NCI-H1436 treated with DMSO at 0.1 percent for 48 hours (cell line): Measurements from ENCODE around the gene TACC2.
A peak's percentile ranks its signal among the peaks of the same experiment; 100 is the strongest.

Experiments used
- DNase-seq: peaks from one replicate; lab custom pipeline; 2025; lab: John Stamatoyannopoulos, UW

TACC2 gene

DNA sequence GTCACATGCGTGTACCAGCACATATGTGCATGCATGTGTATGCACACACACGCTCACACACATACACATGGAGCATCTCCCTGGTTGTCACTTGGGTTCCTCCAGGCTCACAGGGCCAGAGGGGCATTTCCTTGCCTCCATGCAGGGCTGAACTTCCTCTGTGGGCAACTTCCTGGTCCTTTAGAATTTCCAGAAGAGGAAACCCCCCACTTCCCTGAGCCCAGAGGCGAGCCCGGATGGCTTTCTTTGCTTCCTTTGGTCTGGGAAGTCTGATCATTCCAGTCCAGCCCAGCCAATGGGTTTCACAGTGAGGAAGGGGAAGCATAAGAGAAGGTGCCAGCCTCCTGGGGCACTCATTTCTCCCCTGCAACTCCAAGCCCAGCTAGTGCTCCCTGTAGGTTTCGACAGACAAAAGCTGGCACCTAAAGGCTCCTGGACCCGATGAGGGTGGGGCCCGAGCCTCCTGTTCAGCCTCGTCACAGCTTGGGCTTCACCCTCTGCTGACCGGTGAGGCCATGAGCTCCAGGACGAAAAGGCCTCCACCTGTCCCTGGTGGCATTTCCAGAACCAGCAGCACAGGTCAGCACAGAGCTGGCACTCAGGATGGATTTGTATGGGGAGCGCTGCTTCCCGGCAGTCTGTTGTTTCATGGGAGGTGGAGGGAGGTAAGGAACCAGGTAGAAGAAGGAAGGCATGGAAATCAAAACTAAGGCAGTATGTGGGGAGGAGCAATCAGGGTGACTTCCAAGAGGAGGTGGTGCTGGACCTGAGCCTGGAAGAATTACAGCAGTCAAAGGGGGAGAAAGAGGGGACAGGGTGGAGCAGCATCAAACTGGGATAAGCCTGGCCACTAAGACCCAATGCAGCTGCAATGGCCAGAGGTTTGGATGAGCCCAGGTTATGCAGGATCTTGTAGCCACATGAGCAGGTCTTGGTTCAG lies 305.8 kb downstream of the TACC2 start:
- no peak for DNase-seq

DNA sequence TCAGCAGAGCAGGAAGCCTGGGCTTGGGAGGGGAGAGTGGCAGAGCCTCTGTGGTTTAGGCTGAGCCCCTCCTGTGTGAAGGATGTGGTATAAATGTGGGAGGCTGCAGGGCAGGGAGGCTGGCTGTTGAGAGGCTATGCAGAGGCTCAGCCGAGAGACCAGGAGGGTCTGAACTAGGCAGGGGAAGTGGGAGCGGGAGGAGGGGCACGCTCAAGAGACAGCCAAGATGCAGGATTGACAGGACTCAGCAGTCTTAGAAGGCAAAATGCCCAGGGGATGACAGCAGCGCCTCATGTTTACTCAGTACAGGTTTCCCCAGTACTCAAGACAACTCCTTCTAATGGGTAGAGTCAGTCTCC lies 306.5 kb downstream of the TACC2 start:
- DNase-seq = no peak

DNA sequence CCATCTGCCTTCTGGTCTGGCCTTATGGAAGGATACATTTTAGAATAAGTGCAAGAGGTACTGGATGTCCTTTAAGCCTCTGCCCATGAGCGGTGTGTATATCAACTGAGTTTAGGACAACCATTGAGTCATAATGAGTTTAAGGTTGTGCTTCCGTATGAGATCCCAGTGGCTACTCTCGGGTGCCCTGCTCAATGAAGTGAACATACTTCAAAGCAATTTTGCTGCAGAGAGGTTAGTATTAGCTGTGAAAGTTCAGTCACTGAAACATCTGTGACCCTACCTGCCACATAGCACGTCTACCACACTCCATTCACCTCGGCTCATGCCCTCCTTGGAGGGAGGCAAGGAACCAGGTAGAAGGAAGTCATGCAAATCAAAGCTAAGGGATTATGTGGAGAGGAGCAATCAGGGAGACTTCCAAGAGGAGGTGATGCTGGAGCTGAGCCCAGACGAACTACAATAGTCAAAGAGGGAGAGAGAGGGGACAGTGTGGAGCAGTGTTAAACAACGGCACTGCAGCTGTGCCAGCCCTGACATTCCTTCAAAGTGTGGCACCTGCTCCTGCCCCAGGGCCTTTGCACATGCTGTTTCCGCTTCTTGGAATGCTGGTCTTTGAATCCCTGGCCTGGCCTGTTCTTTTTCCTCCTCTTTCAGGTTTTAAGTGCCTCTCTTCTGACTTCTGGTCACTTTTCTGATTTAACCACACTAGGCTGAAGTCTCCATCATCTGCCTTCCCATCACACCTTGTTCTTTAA lies 307.6 kb downstream of the TACC2 start:
- no peak for DNase-seq

GRCh38 chr10:122297583-122297982 lies 308.6 kb downstream of the TACC2 start:
- no peak for DNase-seq

DNA sequence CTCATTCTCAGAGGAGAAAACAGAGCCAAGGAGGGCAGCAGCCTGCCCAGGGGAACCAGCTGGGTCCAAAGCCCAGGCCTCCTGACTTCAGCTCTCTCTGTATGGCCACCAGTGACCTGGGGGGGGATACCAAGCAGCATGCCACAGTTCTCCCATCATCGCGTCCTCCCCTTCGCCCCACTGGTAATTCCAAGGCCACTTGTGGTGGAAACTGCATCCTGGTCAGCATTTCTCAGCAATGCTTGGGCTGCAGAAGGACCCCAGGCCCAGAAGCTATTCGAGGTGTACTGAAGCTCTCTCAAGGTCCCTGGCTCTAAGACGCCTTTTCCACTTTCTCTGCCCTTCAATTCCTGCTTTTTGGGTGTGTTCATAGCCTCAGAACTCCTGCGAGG lies 309.2 kb downstream of the TACC2 start:
- no peak for DNase-seq

- DNase-seq = peak; percentile 71
Observed at GRCh38 chr10:122298598-122299301, 309.8 kb downstream of the TACC2 start.

GRCh38 chr10:122299423-122300075 lies 310.6 kb downstream of the TACC2 start:
- no peak for DNase-seq

DNA sequence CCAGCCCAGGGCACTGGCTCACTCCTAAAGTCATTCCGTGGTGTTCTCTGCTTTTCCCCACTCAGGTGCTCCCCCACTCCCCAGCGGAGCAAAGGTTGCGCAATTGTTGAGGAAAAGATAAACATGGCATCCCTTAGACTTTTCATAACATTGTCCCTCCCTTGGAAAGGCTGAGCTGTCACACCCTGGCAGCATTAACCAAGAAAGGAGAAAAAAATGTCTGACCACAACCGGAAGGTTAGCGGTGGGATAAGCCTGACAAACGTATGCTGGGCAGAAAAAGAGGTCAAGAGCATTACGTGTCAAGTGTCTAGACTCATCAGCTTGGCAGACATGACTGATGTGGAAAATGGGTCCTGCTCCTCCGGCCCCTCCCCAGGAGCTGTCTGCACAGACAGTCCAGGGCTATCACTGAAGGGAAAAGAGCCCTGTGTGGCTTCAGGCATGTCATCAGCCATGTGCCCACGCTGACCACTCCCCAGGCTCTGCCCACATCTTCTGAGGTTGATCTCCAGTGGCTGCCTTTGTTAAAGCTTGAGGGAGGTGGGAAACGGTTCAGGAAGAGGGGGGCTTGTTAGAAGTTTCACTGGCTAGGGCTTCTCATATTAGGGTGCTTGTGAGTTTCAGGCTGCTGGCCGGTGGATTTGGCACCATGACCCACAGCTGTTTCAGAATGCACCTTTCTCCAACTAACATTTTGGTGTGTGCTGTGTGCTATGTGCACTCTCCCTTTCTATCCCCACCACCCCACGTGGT lies 312.3 kb downstream of the TACC2 start:
- no peak for DNase-seq

DNA sequence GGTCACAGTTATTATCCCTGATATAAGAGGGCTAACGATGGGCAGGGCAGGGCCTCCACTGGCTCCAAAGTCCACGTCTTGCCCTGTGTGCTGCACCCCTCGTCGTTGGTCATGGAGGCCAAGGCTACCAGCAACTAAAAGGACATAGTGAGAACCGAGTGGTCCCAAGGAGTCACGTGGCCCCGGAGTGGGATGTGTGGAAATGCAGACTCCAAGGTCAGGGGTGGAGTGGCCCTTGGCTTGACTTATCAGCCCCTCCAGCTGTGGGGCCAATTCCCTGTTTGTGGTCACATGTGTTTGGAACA lies 312.8 kb downstream of the TACC2 start:
- no peak for DNase-seq

DNA sequence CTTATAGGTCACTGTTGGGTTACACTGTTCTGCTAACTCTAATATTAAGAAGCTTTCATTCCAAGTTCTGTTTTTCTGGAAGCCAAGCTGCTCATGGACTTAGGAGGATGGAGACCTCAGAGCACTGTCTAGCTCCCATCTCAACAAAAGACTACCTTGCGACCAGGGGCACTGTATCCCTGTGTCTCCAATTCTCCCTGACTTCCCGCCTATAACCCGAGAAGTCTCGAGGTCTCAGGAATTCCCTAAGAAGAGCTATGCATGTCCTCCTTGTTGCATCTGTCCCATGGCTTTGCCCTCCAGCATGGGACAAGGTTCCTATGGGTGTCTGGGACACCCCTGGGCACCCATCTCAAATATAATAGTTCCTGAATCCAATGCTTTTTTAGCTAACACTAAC lies 313.4 kb downstream of the TACC2 start:
- DNase-seq = no peak

DNA sequence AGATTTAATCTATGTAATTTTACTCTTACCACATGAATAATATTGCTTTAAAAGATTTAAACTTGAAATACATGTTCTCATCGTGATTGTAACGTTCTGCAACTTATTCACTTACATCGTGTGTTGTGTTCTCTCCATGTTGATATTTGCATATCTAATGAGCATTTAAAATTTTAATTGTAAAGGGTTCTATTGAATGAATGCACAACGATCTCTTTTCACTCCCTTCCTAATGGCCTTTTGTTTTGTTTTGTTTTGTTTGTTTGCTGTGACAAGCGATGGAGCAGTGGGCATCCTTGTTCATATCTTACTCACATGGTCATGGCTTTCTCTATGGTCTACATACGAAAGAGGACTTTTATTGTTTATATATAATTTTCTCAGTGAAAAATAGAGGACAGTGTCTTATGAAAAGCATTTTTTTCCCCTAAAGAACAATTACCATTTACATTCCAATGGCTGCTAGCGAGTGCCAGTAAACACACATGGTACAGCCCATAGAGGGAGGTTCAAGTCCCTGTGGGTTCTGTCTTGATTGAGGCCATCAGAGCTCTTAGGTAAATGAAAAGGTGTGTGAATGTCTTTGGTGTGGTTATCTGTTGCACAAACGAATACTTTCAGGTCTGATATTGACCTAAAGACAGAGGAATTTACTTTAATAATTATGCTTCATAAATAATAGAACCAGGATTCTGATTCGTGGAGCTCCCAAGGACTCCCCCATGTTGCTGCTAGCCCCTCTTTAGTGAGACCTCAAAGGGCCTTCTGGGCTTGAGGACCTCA lies 314.5 kb downstream of the TACC2 start:
- DNase-seq = no peak
